Neural cell (in vitro differentiated cells): ENCODE measurements around the gene KRT39. TPM values are rescaled to one million over a fixed set of nuclear protein-coding genes. Genes with fewer than 3 reads are reported as not detected.

Source experiments
- H2AFZ ChIP-seq: fragments of 200-600, 300-800 bp; sonication (generic), shearing (Covaris generic); 2 replicates; pipeline ENCODE4 v1.6.0; 2014; ENCODE audit warnings: low read depth, mild to moderate bottlenecking, antibody characterized with exemption, low read length, moderate library complexity
- H3F3A ChIP-seq: fragments of 200-600 bp; shearing (Covaris generic); 2 replicates; pipeline ENCODE4 v1.6.1; 2016; ENCODE audit warnings: mild to moderate bottlenecking, moderate library complexity, mixed read lengths, antibody characterized with exemption, low read length; ENCODE audit not compliant: insufficient read depth, poor library complexity, severe bottlenecking
- H3K27ac ChIP-seq: fragments of 200-600, 300-800 bp; sonication (generic), shearing (Covaris generic); 2 replicates; pipeline ENCODE4 v1.5.1; 2014; ENCODE audit warnings: mild to moderate bottlenecking, low read length, moderate library complexity
- H3K27me3 ChIP-seq: fragments of 300-800, 200-600 bp; sonication (generic), shearing (Covaris generic); 2 replicates; pipeline ENCODE4 v1.6.0; 2014; ENCODE audit warnings: mild to moderate bottlenecking, low read depth, low read length, moderate library complexity; ENCODE audit not compliant: insufficient read depth
- H3K36me3 ChIP-seq: fragments of 300-800, 200-600 bp; sonication (generic), shearing (Covaris generic); 2 replicates; pipeline ENCODE4 v1.5.1; 2014; ENCODE audit warnings: mild to moderate bottlenecking, antibody characterized with exemption, low read length, moderate library complexity; ENCODE audit not compliant: insufficient read depth
- H3K4me2 ChIP-seq: fragments of 300-800, 200-600 bp; sonication (generic), shearing (Covaris generic); 2 replicates; pipeline ENCODE4 v1.6.0; 2014; ENCODE audit warnings: mild to moderate bottlenecking, low read length
- H3K4me3 ChIP-seq: fragments of 300-800, 200-600 bp; sonication (generic), shearing (Covaris generic); 2 replicates; pipeline ENCODE4 v1.5.1; 2014; ENCODE audit warnings: mild to moderate bottlenecking, low read length, moderate library complexity
- H3K79me2 ChIP-seq: fragments of 200-600 bp; shearing (Covaris generic); replicated peaks from 2 replicates; pipeline ENCODE4 v1.6.0; 2014; ENCODE audit warnings: mild to moderate bottlenecking, low read length, moderate library complexity; ENCODE audit not compliant: insufficient read depth
- H3K9ac ChIP-seq: fragments of 300-800, 200-600 bp; sonication (generic), shearing (Covaris generic); 2 replicates; pipeline ENCODE4 v1.6.1; 2016; ENCODE audit warnings: mild to moderate bottlenecking, low read length, mixed read lengths
- H3K9me2 ChIP-seq: fragments of 200-600 bp; shearing (Covaris generic); 2 replicates; pipeline ENCODE4 v1.6.1; 2016; ENCODE audit warnings: mild to moderate bottlenecking, low read length, mixed read lengths; ENCODE audit not compliant: insufficient read depth
- H3K9me3 ChIP-seq: fragments of 200-600, 300-800 bp; sonication (generic), shearing (Covaris generic); 2 replicates; pipeline ENCODE4 v1.6.1; 2016; ENCODE audit warnings: mild to moderate bottlenecking, mixed run types, low read length, moderate library complexity, mixed read lengths
- H4K20me1 ChIP-seq: fragments of 200-600 bp; shearing (Covaris generic); 2 replicates; pipeline ENCODE4 v1.6.1; 2016; ENCODE audit warnings: mild to moderate bottlenecking, mixed run types; ENCODE audit not compliant: insufficient read depth
- EP300 ChIP-seq: fragments of 450-650 bp; conservative IDR thresholded peaks from 2 replicates; pipeline ENCODE4 v1.6.1; 2014; ENCODE audit warnings: antibody characterized with exemption, mild to moderate bottlenecking, moderate library complexity; ENCODE audit not compliant: poor library complexity, severe bottlenecking
- EZH2 ChIP-seq: fragments of 200-600, 300-800 bp; shearing (Covaris generic), sonication (generic); IDR thresholded peaks from 2 replicates; pipeline ENCODE4 v1.6.1; 2014; ENCODE audit warnings: antibody characterized with exemption, low read length, borderline replicate concordance, mild to moderate bottlenecking; ENCODE audit not compliant: insufficient read depth, poor library complexity, severe bottlenecking
- MXI1 ChIP-seq: fragments of 450-650 bp; conservative IDR thresholded peaks from 2 replicates; pipeline ENCODE4 v1.6.1; 2014; ENCODE audit warnings: antibody characterized with exemption, mild to moderate bottlenecking; ENCODE audit not compliant: poor library complexity, severe bottlenecking
- POLR2AphosphoS5 ChIP-seq: IDR thresholded peaks from 2 replicates; pipeline ENCODE4 v1.6.1; 2012
- RAD21 ChIP-seq: fragments of 450-650 bp; conservative IDR thresholded peaks from 2 replicates; pipeline ENCODE4 v1.6.1; 2014; ENCODE audit warnings: antibody characterized with exemption, mild to moderate bottlenecking, moderate library complexity
- SMC3 ChIP-seq: fragments of 450-650 bp; conservative IDR thresholded peaks from 2 replicates; pipeline ENCODE4 v1.6.1; 2014; ENCODE audit warnings: antibody characterized with exemption, mild to moderate bottlenecking, moderate library complexity; ENCODE audit not compliant: poor library complexity
- TAF1 ChIP-seq: IDR thresholded peaks from 2 replicates; pipeline ENCODE4 v1.6.1; 2012; ENCODE audit warnings: low read depth
- polyA plus RNA-seq: library from polyadenylated mRNA; depleted of rRNA; stranded (reverse); fragments of >200 nt; gene quantifications from 2 replicates; pipeline ENCODE4 v1.2.3, GENCODE V29; 2014
- TF ChIP-seq, protein P1 (sequence below): IDR thresholded peaks from 2 replicates; pipeline ENCODE4 v1.6.1; 2012; ENCODE audit warnings: borderline replicate concordance
- TF ChIP-seq, protein P2 (sequence below): fragments of 450-650 bp; IDR thresholded peaks from 2 replicates; pipeline ENCODE4 v1.5.1; 2014; ENCODE audit warnings: antibody characterized with exemption, mild to moderate bottlenecking, moderate library complexity; ENCODE audit not compliant: poor library complexity, severe bottlenecking

Gene KRT39
- polyA plus RNA-seq, 1 donor from 2014 or later = not detected

DNA sequence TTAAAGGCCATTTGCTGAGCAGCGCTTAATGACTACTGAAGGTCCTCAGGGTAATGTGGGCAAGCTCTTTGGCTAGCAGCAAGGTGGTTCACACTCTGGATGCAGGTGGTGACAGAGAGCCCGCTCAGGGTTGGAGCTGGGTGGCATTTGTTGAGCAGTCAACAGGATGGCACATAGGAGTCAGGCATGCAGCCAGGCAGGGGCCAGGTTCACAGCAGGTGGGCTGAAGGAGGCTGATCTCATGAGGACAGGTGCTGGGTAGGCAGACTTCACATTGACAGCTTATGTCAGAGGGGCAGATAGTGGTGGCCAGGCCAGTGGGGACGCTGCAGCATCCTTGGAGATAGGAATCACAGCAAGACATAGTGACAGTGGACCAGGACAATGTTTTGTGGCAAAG is 37.6 kb upstream of the KRT39 start:
- Histone ChIP-seq H2AFZ (no peak overlapping the region), H3K79me2 (no peaks in the 10 kb centered on the region), H3K36me3 (no peaks in the 10 kb centered on the region), H3K4me3 (no peak overlapping the region), H3F3A (no peaks in the 10 kb centered on the region), H3K27me3 (no peaks in the 10 kb centered on the region), H3K9me2 (no peaks in the 10 kb centered on the region), H3K9ac (no peak overlapping the region), H3K9me3 (no peaks in the 10 kb centered on the region), H3K4me2 (no peak overlapping the region), H3K27ac (no peak overlapping the region), H4K20me1 (no peaks in the 10 kb centered on the region)
- TF ChIP-seq, protein P1, sequence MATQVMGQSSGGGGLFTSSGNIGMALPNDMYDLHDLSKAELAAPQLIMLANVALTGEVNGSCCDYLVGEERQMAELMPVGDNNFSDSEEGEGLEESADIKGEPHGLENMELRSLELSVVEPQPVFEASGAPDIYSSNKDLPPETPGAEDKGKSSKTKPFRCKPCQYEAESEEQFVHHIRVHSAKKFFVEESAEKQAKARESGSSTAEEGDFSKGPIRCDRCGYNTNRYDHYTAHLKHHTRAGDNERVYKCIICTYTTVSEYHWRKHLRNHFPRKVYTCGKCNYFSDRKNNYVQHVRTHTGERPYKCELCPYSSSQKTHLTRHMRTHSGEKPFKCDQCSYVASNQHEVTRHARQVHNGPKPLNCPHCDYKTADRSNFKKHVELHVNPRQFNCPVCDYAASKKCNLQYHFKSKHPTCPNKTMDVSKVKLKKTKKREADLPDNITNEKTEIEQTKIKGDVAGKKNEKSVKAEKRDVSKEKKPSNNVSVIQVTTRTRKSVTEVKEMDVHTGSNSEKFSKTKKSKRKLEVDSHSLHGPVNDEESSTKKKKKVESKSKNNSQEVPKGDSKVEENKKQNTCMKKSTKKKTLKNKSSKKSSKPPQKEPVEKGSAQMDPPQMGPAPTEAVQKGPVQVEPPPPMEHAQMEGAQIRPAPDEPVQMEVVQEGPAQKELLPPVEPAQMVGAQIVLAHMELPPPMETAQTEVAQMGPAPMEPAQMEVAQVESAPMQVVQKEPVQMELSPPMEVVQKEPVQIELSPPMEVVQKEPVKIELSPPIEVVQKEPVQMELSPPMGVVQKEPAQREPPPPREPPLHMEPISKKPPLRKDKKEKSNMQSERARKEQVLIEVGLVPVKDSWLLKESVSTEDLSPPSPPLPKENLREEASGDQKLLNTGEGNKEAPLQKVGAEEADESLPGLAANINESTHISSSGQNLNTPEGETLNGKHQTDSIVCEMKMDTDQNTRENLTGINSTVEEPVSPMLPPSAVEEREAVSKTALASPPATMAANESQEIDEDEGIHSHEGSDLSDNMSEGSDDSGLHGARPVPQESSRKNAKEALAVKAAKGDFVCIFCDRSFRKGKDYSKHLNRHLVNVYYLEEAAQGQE = no peak
- TF ChIP-seq SMC3 = no peak
- no peak for TF ChIP-seq EZH2
- no peak for TF ChIP-seq MXI1
- no peak for TF ChIP-seq POLR2AphosphoS5
- TF ChIP-seq, protein P2, sequence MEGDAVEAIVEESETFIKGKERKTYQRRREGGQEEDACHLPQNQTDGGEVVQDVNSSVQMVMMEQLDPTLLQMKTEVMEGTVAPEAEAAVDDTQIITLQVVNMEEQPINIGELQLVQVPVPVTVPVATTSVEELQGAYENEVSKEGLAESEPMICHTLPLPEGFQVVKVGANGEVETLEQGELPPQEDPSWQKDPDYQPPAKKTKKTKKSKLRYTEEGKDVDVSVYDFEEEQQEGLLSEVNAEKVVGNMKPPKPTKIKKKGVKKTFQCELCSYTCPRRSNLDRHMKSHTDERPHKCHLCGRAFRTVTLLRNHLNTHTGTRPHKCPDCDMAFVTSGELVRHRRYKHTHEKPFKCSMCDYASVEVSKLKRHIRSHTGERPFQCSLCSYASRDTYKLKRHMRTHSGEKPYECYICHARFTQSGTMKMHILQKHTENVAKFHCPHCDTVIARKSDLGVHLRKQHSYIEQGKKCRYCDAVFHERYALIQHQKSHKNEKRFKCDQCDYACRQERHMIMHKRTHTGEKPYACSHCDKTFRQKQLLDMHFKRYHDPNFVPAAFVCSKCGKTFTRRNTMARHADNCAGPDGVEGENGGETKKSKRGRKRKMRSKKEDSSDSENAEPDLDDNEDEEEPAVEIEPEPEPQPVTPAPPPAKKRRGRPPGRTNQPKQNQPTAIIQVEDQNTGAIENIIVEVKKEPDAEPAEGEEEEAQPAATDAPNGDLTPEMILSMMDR = no peak
- no peak for TF ChIP-seq TAF1
- no peak for TF ChIP-seq RAD21
- TF ChIP-seq EP300 = no peak

- TF ChIP-seq SMC3 (no peak), POLR2AphosphoS5 (no peak), EZH2 (no peak), EP300 (no peak), RAD21 (no peak), MXI1 (no peak), TAF1 (no peak)
- TF ChIP-seq, protein P2 = no peak
- TF ChIP-seq, protein P1 = no peak
- H4K20me1 ChIP-seq = no peaks in the 10 kb centered on the region
- no peak overlapping the region for H3K4me3 ChIP-seq
- no peaks in the 10 kb centered on the region for H3K36me3 ChIP-seq
- no peaks in the 10 kb centered on the region for H3K79me2 ChIP-seq
- H2AFZ ChIP-seq = no peak overlapping the region
- H3K9me3 ChIP-seq = no peaks in the 10 kb centered on the region
- no peak overlapping the region for H3K4me2 ChIP-seq
- H3K9me2 ChIP-seq = no peaks in the 10 kb centered on the region
- no peaks in the 10 kb centered on the region for H3F3A ChIP-seq
- no peaks in the 10 kb centered on the region for H3K27me3 ChIP-seq
- no peak overlapping the region for H3K9ac ChIP-seq
- H3K27ac ChIP-seq = no peak overlapping the region
Observed at GRCh38 chr17:41003926-41004325, 37.2 kb upstream of the KRT39 start.
